HepG2 (cell line): ENCODE measurements around the gene UBE2N. TPM values are rescaled to one million over a fixed set of nuclear protein-coding genes. Genes with fewer than 3 reads are reported as not detected.

ENCODE experiments used
- ARNTL ChIP-seq: sonication (generic); formaldehyde crosslinking; IDR thresholded peaks from 2 replicates; pipeline ENCODE4 v1.4.0; 2020; ENCODE audit warnings: mild to moderate bottlenecking, missing genetic modification reagents
- BRCA1 ChIP-seq: sonication (generic); formaldehyde crosslinking; IDR thresholded peaks from 2 replicates; pipeline ENCODE4 v1.4.0; 2020; ENCODE audit warnings: missing genetic modification reagents
- BRD4 ChIP-seq: sonication (generic); formaldehyde crosslinking; IDR thresholded peaks from 2 replicates; pipeline ENCODE4 v1.4.0; 2020; ENCODE audit warnings: missing genetic modification reagents
- CBX1 ChIP-seq: IDR thresholded peaks from one replicate; pipeline ENCODE4 v1.6.1; 2016; ENCODE audit warnings: antibody characterized with exemption, low read depth
- CREM ChIP-seq, 2 experiments: sonication (generic) in 1 of 2; formaldehyde crosslinking in 1 of 2; IDR thresholded peaks; 2 replicates each; pipeline versions ENCODE4 v1.4.0 to v1.6.1; 2016 to 2020; ENCODE audit warnings: antibody characterized with exemption in 1 of 2, mild to moderate bottlenecking in 1 of 2, missing genetic modification reagents in 1 of 2
- DBP ChIP-seq: sonication (generic); formaldehyde crosslinking; IDR thresholded peaks from 2 replicates; pipeline ENCODE4 v1.4.0; 2020; ENCODE audit warnings: missing genetic modification reagents; ENCODE audit errors: not compliant biosample characterization
- ELF1 ChIP-seq: sonication (generic); formaldehyde crosslinking; IDR thresholded peaks from 2 replicates; pipeline ENCODE4 v1.4.0; 2020; ENCODE audit warnings: missing genetic modification reagents
- HNRNPUL1 ChIP-seq: fragments of 200-400 bp; formaldehyde crosslinking; IDR thresholded peaks from 2 replicates; pipeline ENCODE4 v1.6.1; 2017; ENCODE audit warnings: low read depth, mild to moderate bottlenecking, low read length, moderate library complexity
- NR2C2 ChIP-seq: sonication (generic); formaldehyde crosslinking; IDR thresholded peaks from 2 replicates; pipeline ENCODE4 v1.4.0; 2020; ENCODE audit warnings: missing genetic modification reagents, mild to moderate bottlenecking, moderate library complexity, borderline replicate concordance
- PAF1 ChIP-seq: IDR thresholded peaks from 2 replicates; pipeline ENCODE4 v1.6.1; 2016; ENCODE audit warnings: missing genetic modification reagents, missing compliant biosample characterization
- RELA ChIP-seq: sonication (generic); formaldehyde crosslinking; IDR thresholded peaks from 2 replicates; pipeline ENCODE4 v1.4.0; 2020; ENCODE audit warnings: missing genetic modification reagents
- SNAPC2 ChIP-seq: sonication (generic); formaldehyde crosslinking; IDR thresholded peaks from 2 replicates; pipeline ENCODE4 v1.8.1; 2022; ENCODE audit warnings: mild to moderate bottlenecking, missing genetic modification reagents
- SRF ChIP-seq: IDR thresholded peaks from 2 replicates; pipeline ENCODE4 v1.6.1; 2011; ENCODE audit warnings: mild to moderate bottlenecking, low read depth, low read length, moderate library complexity
- TEF ChIP-seq: sonication (generic); formaldehyde crosslinking; IDR thresholded peaks from 2 replicates; pipeline ENCODE4 v1.5.0; 2020; ENCODE audit warnings: missing genetic modification reagents
- U2AF2 ChIP-seq: fragments of 200-400 bp; formaldehyde crosslinking; IDR thresholded peaks from 2 replicates; pipeline ENCODE4 v1.6.1; 2017; ENCODE audit warnings: low read depth, mild to moderate bottlenecking, low read length
- WIZ ChIP-seq: sonication (generic); formaldehyde crosslinking; IDR thresholded peaks from 2 replicates; pipeline ENCODE4 v1.5.1; 2020; ENCODE audit warnings: mild to moderate bottlenecking, missing genetic modification reagents
- ZBTB7B ChIP-seq: sonication (generic); formaldehyde crosslinking; IDR thresholded peaks from 2 replicates; pipeline ENCODE4 v1.4.0; 2020; ENCODE audit warnings: missing genetic modification reagents
- ZNF205 ChIP-seq: IDR thresholded peaks from 2 replicates; pipeline ENCODE4 v1.6.1; 2018; ENCODE audit warnings: missing biosample characterization, missing genetic modification reagents
- ZNF253 ChIP-seq: sonication (generic); formaldehyde crosslinking; IDR thresholded peaks from 2 replicates; pipeline ENCODE4 v1.8.0; 2022; ENCODE audit warnings: mild to moderate bottlenecking, missing genetic modification reagents, borderline replicate concordance
- ZNF256 ChIP-seq: sonication (generic); formaldehyde crosslinking; conservative IDR thresholded peaks from 2 replicates; pipeline ENCODE4 v1.4.0; 2020; ENCODE audit warnings: missing genetic modification reagents
- ZNF550 ChIP-seq: sonication (generic); formaldehyde crosslinking; IDR thresholded peaks from 2 replicates; pipeline ENCODE4 v1.4.0; 2020; ENCODE audit warnings: mild to moderate bottlenecking, missing genetic modification reagents, borderline replicate concordance
- ZNF558 ChIP-seq: sonication (generic); formaldehyde crosslinking; IDR thresholded peaks from 2 replicates; pipeline ENCODE4 v1.9.0; 2022; ENCODE audit warnings: mild to moderate bottlenecking, missing genetic modification reagents, borderline replicate concordance
- ZNF747 ChIP-seq: sonication (generic); formaldehyde crosslinking; IDR thresholded peaks from 2 replicates; pipeline ENCODE4 v1.8.1; 2023; ENCODE audit warnings: missing genetic modification reagents, mild to moderate bottlenecking, borderline replicate concordance
- ZNF891 ChIP-seq: sonication (generic); formaldehyde crosslinking; IDR thresholded peaks from 2 replicates; pipeline ENCODE4 v1.5.0; 2020; ENCODE audit warnings: mild to moderate bottlenecking, missing genetic modification reagents
- polyA plus RNA-seq, 8 experiments: library from polyadenylated mRNA; depleted of rRNA in 3 of 8; stranded (reverse) in 7 of 8; unstranded in 1 of 8; fragments of >200 nt; fragmentation: Illumina TruSeq in 4 of 8; extraction: Trizol in 4 of 8; gene quantifications; 2 replicates each; pipeline versions ENCODE4 v1.2.1 to v1.2.3, GENCODE V29; 2011 to 2016; ENCODE audit warnings: low read depth in 4 of 8, missing spikeins in 1 of 8, mixed read lengths in 1 of 8; ENCODE audit not compliant: insufficient read depth in 1 of 8
- total RNA-seq, 5 experiments: library from RNA; depleted of rRNA; stranded (reverse); fragments of >200 nt; fragmentation: Illumina TruSeq; extraction: Trizol; gene quantifications; 2 replicates each; pipeline ENCODE4 v1.2.3, GENCODE V29; 2016; ENCODE audit warnings: low read depth in 1 of 5
- TF ChIP-seq, protein P1 (sequence below): sonication (generic); formaldehyde crosslinking; IDR thresholded peaks from 2 replicates; pipeline ENCODE4; 2020; ENCODE audit warnings: missing genetic modification reagents, mild to moderate bottlenecking, borderline replicate concordance
- TF ChIP-seq, protein P2 (sequence below): sonication (generic); formaldehyde crosslinking; IDR thresholded peaks from 2 replicates; pipeline ENCODE4 v1.8.0; 2022; ENCODE audit warnings: missing genetic modification reagents, low read depth, mild to moderate bottlenecking, borderline replicate concordance

Gene UBE2N
- total and polyA plus RNA-seq, 2 of the 13 experiments (the other 11 are each of a cell fraction or from before 2014, with no cell fraction given): 188 to 197 TPM

DNA sequence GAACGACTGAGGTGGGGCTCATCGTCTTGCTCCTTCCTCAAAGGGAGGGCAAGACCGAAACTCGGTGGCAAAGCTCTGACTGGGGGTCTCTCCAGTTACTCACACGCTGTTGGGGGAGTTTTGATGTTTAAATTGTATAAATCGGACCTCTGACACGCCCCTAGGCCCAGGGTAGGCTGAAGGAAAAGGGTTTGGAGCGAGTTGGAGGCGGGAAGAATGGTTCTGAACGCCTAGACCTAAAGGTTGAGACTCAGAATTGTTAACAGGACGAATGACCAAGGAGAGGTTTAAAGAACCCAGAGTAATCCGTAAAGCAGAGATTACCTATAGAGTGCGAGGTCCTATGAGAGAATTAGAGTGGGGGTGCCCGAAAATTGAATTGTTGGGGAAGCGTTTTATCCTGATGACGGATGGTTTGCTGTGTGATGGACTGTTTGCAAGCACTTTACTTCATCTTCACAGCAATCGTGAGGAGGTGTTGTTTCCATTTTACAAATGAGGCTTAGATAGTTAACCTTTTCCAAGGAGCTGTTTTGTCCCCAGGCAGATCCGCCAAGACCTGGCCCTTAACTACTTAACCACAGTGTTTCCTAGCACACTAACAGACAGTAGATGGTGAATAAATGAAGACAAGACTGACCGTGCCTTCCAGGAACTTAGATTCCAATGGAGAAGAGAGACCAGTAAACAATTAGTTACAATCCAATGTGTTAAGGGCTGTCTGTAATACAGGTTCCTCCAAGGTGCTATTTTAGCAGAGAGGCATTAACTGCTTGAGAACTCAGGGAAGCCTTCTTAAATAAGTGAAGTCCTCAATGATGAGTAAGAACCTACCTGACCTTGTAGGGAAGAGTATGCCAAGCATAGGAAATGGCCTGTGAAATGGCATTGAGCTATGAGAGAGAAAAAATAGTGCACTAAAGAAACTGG, 929 bp upstream of the UBE2N start (continued):
- TF ChIP-seq WIZ (CRISPR knock-in tag) (0 out of 2 replicates have a peak, but pooled peaks have one; percentile 35), RELA (no peak), NR2C2 (CRISPR knock-in tag) (no peak), TEF (no peak), ZNF550 (no peak), ZBTB7B (no peak), BRD4 (CRISPR knock-in tag) (no peak; the same call in none of the 2 replicates), CREM (IDR thresholded peaks at IDR 0.05) (no peak; the same call in 1 of the 2 replicates), CREM (CRISPR knock-in tag; IDR thresholded peaks at IDR 0.05) (no peak), PAF1 (no peak), BRCA1 (peak; percentile 32; the same call in 1 of the 2 replicates), ZNF891 (CRISPR knock-in tag) (0 out of 2 replicates have a peak, but pooled peaks have one; percentile 13), ZNF558 (CRISPR knock-in tag) (no peak), ELF1 (CRISPR knock-in tag) (no peak), ZNF205 (CRISPR knock-in tag) (no peak), HNRNPUL1 (no peak), ZNF747 (CRISPR knock-in tag) (no peak), DBP (CRISPR knock-in tag) (no peak), SNAPC2 (CRISPR knock-in tag) (no peak), U2AF2 (no peak), ZNF256 (0 out of 2 replicates have a peak, but pooled peaks have one; percentile 79), SRF (no peak), ZNF253 (CRISPR knock-in tag) (no peak), CBX1 (no peak), ARNTL (CRISPR knock-in tag) (no peak)
- TF ChIP-seq, protein P1, sequence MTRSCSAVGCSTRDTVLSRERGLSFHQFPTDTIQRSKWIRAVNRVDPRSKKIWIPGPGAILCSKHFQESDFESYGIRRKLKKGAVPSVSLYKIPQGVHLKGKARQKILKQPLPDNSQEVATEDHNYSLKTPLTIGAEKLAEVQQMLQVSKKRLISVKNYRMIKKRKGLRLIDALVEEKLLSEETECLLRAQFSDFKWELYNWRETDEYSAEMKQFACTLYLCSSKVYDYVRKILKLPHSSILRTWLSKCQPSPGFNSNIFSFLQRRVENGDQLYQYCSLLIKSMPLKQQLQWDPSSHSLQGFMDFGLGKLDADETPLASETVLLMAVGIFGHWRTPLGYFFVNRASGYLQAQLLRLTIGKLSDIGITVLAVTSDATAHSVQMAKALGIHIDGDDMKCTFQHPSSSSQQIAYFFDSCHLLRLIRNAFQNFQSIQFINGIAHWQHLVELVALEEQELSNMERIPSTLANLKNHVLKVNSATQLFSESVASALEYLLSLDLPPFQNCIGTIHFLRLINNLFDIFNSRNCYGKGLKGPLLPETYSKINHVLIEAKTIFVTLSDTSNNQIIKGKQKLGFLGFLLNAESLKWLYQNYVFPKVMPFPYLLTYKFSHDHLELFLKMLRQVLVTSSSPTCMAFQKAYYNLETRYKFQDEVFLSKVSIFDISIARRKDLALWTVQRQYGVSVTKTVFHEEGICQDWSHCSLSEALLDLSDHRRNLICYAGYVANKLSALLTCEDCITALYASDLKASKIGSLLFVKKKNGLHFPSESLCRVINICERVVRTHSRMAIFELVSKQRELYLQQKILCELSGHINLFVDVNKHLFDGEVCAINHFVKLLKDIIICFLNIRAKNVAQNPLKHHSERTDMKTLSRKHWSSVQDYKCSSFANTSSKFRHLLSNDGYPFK (CRISPR knock-in tag): no peak
- TF ChIP-seq, protein P2, sequence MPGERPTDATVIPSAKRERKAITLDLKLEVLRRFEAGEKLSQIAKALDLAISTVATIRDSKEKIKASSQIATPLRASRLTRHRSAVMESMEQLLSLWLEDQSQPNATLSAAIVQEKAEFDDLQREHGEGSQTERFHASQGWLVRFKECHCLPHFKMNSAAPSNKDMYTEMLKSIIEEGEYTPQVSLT (CRISPR knock-in tag): no peak
